Psoas muscle (tissue), 8 donors: ENCODE data around the gene CCDC34. TPM values are rescaled to one million over a fixed set of nuclear protein-coding genes. Genes with fewer than 3 reads are reported as not detected.

Experiments
- ATAC-seq, 4 donors: fragments of 200-7000 bp; cut with Tn5 transposase; one replicate each; pipeline ENCODE4 v1.9.1; 2020; ENCODE audit warnings: moderate library complexity in 3 of 4, mild to moderate bottlenecking in 2 of 4
- DNase-seq, 2 donors: peaks; one replicate each; pipeline ENCODE4 v3.0.0-alpha.2; 2020
- H3K27ac ChIP-seq: fragments of 200-600 bp; one replicate; pipeline ENCODE4 v1.8.0; 2022
- H3K27me3 ChIP-seq, 3 donors: fragments of 200-600 bp in 1 of 3; one replicate each; pipeline versions ENCODE4 v1.6.1 to v1.8.0; 2013 to 2022; ENCODE audit warnings: low read length in 2 of 3, mild to moderate bottlenecking in 2 of 3, moderate library complexity in 1 of 3; ENCODE audit not compliant: insufficient read depth in 3 of 3
- H3K36me3 ChIP-seq, 2 donors: fragments of 200-600 bp in 1 of 2; one replicate each; pipeline versions ENCODE4 v1.6.1 to v1.8.0; 2013 to 2022; ENCODE audit warnings: low read depth in 1 of 2, mild to moderate bottlenecking in 1 of 2, moderate library complexity in 1 of 2; ENCODE audit not compliant: insufficient read depth in 1 of 2
- H3K4me1 ChIP-seq: fragments of 200-600 bp; one replicate; pipeline ENCODE4 v1.8.0; 2022
- H3K4me3 ChIP-seq: fragments of 200-600 bp; one replicate; pipeline ENCODE4 v1.8.0; 2022; ENCODE audit warnings: mild to moderate bottlenecking
- H3K9me3 ChIP-seq: fragments of 200-600 bp; one replicate; pipeline ENCODE4 v1.8.0; 2022
- WGBS, 3 donors: extraction: QIAGEN DNeasy Blood & Tissue Kit; methylation state at CpG; one replicate each; pipeline versions ENCODE4 v1.1.6 to v1.1.7; 2013; 5-methylcytosine and 5-hydroxymethylcytosine counted together
- intact Hi-C, 2 donors: fragments of 100-400 bp; cut with DNase I; formaldehyde crosslinking; loops; one replicate each; pipeline versions ENCODE4 v1.11.0 to v1.14.2; 2022
- polyA plus RNA-seq, 3 donors: library from polyadenylated mRNA; stranded (reverse); fragments of 200-250 nt; gene quantifications; one replicate each; pipeline ENCODE4 v1.2.3, GENCODE V29; 2013
- total RNA-seq, 4 donors: library from RNA; stranded (reverse); fragmentation: NEBNext Ultra II Directional in 2 of 4; extraction: Animal tissue kit (Norgen Biotek cat#: 25700) in 2 of 4; gene quantifications; one replicate each; pipeline versions ENCODE4 v1.2.1 to v1.2.4, GENCODE V29; 2021 to 2023
- TF ChIP-seq, protein P1 (sequence below): fragments of 200-600 bp; IDR thresholded peaks from one replicate; pipeline ENCODE4 v1.8.0; 2022; ENCODE audit warnings: antibody characterized with exemption
- donor health status: healthy with polysubstance abuse.
- donor health status: DM: no; HTN: no; CAD: no; lungs with moderate emphysema.
- donor health status: Bipolar disorder and iron deficiency.
- donor health status: healthy.
- donor health status: DM: yes; HTN: yes; CAD: no.
- donor health status: DM: no; HTN: no; CAD: no.
- donor health status: DM: no; HTN: no; CAD: no.
- donor health status: DM: yes; HTN: yes; CAD: no.

Gene CCDC34
- total and polyA plus RNA-seq, 7 donors = 1.9 to 7.6 (median 3.4) TPM

DNA sequence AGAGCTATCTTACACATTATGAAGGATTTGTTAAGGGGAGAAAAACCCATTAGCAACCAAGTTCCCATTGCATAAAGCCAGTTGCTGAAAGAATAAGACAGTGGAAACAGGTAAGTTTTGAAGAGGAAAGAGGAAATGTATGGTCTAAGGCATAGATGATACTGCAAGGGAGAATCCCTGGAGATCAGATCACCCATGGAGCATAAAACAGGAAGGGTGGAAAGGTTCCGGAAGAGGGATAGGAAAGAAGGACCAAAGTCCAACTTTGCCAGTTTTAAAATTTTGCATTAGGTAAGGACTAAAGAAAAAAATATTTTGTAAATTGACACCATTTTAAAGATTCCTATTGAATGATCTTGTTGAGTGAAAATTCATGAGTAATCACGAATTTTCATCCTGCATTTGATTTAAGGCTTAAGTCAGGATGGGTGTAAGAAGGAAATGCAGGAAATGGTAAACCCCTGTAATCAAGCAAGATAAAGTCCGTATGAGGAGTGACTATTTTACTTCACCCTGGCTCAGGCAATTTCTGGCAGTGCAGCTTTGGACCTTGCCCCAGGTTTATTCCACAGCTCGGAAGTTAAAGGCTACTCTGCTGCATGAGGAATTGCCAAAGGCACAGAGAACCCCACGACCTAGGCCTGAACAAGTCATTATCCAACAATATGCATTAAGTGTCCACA lies 70.9 kb downstream of the CCDC34 start:
- TF ChIP-seq, protein P1, sequence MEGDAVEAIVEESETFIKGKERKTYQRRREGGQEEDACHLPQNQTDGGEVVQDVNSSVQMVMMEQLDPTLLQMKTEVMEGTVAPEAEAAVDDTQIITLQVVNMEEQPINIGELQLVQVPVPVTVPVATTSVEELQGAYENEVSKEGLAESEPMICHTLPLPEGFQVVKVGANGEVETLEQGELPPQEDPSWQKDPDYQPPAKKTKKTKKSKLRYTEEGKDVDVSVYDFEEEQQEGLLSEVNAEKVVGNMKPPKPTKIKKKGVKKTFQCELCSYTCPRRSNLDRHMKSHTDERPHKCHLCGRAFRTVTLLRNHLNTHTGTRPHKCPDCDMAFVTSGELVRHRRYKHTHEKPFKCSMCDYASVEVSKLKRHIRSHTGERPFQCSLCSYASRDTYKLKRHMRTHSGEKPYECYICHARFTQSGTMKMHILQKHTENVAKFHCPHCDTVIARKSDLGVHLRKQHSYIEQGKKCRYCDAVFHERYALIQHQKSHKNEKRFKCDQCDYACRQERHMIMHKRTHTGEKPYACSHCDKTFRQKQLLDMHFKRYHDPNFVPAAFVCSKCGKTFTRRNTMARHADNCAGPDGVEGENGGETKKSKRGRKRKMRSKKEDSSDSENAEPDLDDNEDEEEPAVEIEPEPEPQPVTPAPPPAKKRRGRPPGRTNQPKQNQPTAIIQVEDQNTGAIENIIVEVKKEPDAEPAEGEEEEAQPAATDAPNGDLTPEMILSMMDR = no peak
- WGBS, 3 donors = 50 to 76% (median 57%) methylated on average over 5 of the region's 5 CpGs
- Histone ChIP-seq H3K4me1 (no peaks in the 10 kb centered on the region), H3K36me3 (no peaks in the 10 kb centered on the region), H3K9me3 (no peaks in the 10 kb centered on the region), H3K4me3 (no peak overlapping the region), H3K27ac (no peak overlapping the region), H3K27me3 (no peaks in the 10 kb centered on the region)
- intact Hi-C loops = loop anchor here in 1 of 2 donors (10.0 kb wide), 1 partner anchor 193 kb away; no protein-coding TSS in a partner anchor
- no peak for ATAC-seq
- no peak for DNase-seq

DNA sequence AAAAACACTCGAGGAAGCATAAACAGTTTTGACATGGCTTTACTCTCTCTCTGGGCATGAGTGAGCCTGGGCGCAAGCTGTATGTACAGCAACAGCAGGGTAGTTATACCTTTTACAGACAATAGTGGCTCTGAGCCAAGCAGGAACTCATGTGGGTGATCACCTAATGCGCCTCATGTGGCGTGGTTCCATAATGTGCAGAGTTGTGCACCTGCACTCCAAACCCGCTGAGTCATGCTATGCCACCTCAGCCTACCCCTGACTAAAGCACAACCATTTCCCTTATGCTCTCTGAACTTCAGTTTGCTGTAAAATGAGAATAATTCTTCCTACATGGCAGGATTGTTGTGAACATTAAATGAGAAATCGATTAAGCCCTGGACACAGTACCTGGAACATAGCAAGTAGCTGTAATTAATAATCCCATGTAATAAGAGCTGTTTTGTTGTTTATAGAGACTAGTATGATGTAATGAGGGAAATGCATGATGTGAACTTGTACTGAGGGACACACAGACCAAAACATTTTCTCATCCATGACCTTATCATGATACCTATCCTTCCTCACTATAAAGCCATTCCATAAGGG lies 71.6 kb downstream of the CCDC34 start:
- 93 to 95% (median 95%) methylated on average over 6 of the region's 6 CpGs for WGBS, 3 donors
- Histone ChIP-seq H3K36me3 (no peaks in the 10 kb centered on the region), H3K4me1 (no peaks in the 10 kb centered on the region), H3K9me3 (no peaks in the 10 kb centered on the region), H3K27ac (no peak overlapping the region), H3K4me3 (no peak overlapping the region), H3K27me3 (no peaks in the 10 kb centered on the region)
- ATAC-seq (no peak), DNase-seq (no peak)
- TF ChIP-seq, protein P1 = no peak
- intact Hi-C loops = loop anchor here in 1 of 2 donors (10.0 kb wide), 1 partner anchor 193 kb away; no protein-coding TSS in a partner anchor

DNA sequence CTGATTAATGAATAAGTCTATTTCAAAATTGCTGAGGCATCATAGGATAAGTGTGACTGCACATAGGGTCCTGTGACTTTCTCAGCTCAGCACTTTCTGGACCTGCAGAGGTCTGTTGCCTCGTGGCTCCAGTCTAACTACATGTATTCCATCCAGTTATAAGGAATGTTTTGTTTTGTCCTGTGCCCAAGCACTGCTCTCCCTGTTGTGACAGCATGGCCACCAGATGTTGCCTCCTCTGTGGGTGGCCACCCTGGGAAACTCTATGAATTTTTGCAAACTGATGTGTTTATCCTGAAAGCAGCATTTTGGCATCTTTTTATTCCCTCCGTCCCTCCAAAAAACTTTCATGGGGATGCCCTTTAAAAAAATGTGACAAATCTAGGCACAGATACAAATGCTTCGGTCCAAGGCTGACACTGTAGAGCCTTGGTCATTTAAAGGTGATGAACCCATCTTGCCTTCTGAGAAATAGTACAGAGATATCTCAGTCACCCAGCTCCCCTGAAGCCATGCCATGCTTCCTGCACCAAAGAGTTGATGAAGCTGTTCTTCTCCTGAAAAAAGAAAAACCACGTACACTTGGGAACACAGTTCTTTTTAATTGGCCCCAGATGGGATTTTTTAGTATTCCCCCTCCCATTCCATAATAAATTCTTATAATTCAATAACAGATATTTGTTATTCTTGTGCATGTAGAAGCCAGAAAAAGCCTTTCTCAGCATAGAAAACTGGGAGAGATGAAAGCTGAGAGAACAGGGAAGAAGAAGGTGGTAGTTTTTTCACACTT lies 72.6 kb downstream of the CCDC34 start:
- Histone ChIP-seq H3K27me3 (no peaks in the 10 kb centered on the region), H3K4me3 (no peak overlapping the region), H3K4me1 (no peaks in the 10 kb centered on the region), H3K27ac (no peak overlapping the region), H3K9me3 (no peaks in the 10 kb centered on the region), H3K36me3 (no peaks in the 10 kb centered on the region)
- intact Hi-C loops = loop anchor here in 1 of 2 donors (10.0 kb wide), 1 partner anchor 194 kb away; no protein-coding TSS in a partner anchor
- TF ChIP-seq, protein P1 = no peak
- 37 to 52% (median 48%) methylated on average over 4 of the region's 4 CpGs for WGBS, 3 donors
- no peak for DNase-seq
- no peak for ATAC-seq

Other genes starting within 250 kb of the CCDC34 start
- 10 to 100 TPM in 1 of 4 donors, 1 to 10 TPM in 3; 8.0 to 15.2 (median 8.6) TPM for gene LGR4, start 109.6 kb upstream of the CCDC34 start, total RNA-seq
- 1 to 10 TPM; 3.9 to 6.9 (median 4.9) TPM for gene LGR4, start 109.6 kb upstream of the CCDC34 start, polyA plus RNA-seq
- gene LIN7C, start 143.6 kb upstream of the CCDC34 start, total RNA-seq = 10 to 100 TPM; 13.1 to 18.9 (median 14.7) TPM
- gene LIN7C, start 143.6 kb upstream of the CCDC34 start, polyA plus RNA-seq = 1 to 10 TPM; 4.2 to 5.1 (median 5.0) TPM